ENCODE measurements around the gene CNNM3. TPM values are rescaled to one million over a fixed set of nuclear protein-coding genes. Genes with fewer than 3 reads are reported as not detected.

CNNM3 gene
- total and polyA plus RNA-seq, 12 donors, result 4.0 to 18.3 (median 13.1) TPM

GRCh38 chr2:96832408-96832753, 16.3 kb downstream of the CNNM3 start:
- H3K4me3 ChIP-seq, result no peak overlapping the region
- 62 to 73% methylated on average over 11 of the region's 11 CpGs for WGBS, 2 donors
- intact Hi-C loops (cut with DNase I), result no loop called here
- no peaks in the 10 kb centered on the region for H3K9me3 ChIP-seq
- peaks cover 0 to 30% (median 14%) of the 10 kb centered on the region in 9 donors for H3K4me1 ChIP-seq
- no peaks in the 10 kb centered on the region for H3K27me3 ChIP-seq
- ATAC-seq (peak in 4 of 8 donors; percentile 2 to 20 (median 3)), DNase-seq (no peak)
- peaks cover 0 to 97% (median 48%) of the 10 kb centered on the region in 9 donors for H3K36me3 ChIP-seq
- TF ChIP-seq CTCF (IDR thresholded peaks at IDR 0.05), result no peak
- peak overlapping the region in 6 of 10 donors; percentile 27 to 61 (median 56) for H3K27ac ChIP-seq

DNA sequence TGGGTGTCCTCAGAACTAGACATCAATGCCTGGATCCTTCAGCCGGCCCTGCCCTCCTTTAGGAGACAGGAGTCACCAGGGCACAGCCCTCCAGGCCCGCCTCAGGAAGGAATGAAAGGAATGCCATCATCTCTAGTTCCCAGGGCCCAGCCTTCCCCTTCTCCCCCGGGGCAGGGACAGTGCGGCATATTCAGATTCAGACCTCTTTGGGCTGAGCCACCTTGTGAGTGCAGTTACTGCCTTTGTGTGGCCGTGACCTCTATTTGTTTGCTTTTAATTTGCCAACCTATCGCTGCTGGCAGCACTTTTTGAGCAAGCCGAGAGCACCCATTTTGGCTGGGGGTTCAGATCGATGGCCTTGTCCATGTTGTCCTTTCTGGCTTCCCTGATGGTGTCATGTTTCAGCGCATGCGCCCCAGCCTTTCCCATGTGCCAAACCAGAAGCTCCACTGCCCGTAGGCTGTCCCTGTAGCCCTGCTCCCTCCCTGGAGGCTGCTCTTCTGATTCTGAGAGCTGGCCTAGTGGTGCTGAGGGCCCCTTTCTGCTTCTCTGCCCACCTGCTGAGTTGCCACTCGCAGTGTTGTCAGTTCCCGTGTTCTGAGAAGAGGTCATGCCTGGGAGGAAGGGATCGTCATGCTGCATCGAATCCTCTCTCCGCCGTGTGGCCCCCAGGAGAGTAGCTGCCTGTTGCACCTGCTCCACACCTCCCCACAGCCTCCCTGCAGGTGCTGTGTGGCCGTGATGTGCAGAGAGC, 16.9 kb downstream of the CNNM3 start:
- no peak for TF ChIP-seq CTCF (IDR thresholded peaks at IDR 0.05)
- peak; percentile 35 to 83 (median 78) for ATAC-seq
- intact Hi-C loops (cut with DNase I), result no loop called here

DNA sequence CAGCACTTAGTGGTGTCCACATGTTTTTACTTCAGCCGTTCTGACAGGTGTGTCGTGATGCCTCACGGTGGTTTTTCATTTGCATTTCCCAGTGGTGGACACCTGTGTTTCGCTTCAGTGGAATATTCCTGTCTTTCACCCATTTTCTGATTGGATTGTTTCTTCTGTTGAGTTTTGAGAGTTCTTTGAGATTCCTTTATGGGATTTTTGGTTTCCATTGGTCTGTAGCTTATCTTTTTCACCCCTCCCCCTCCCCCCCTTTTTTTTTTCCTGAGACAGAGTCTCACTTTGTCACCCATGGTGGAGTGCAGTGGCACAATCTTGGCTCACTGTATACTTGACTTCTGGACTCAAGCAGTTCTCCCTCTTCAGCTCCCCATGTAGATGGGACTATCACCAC, 19.8 kb downstream of the CNNM3 start:
- no peaks in the 10 kb centered on the region for H3K27me3 ChIP-seq
- H3K9me3 ChIP-seq, result no peaks in the 10 kb centered on the region
- WGBS, 2 donors, result 85 to 94% methylated on average over 4 of the region's 4 CpGs
- H3K4me1 ChIP-seq, result peaks cover 3 to 51% (median 21%) of the 10 kb centered on the region in 9 donors
- ATAC-seq (no peak), DNase-seq (no peak)
- intact Hi-C loops (cut with DNase I), result no loop called here
- TF ChIP-seq CTCF (IDR thresholded peaks at IDR 0.05), result no peak
- H3K36me3 ChIP-seq, result peaks cover 0 to 97% (median 13%) of the 10 kb centered on the region in 9 donors
- no peak overlapping the region for H3K4me3 ChIP-seq
- H3K27ac ChIP-seq, result no peak overlapping the region

More for the DNA sequence above, 16.9 kb downstream of the CNNM3 start:
- no peak overlapping the region for H3K4me3 ChIP-seq
- no peaks in the 10 kb centered on the region for H3K9me3 ChIP-seq
- 37 to 41% methylated on average over 18 of the region's 18 CpGs for WGBS, 2 donors
- H3K4me1 ChIP-seq, result peaks cover 0 to 30% (median 14%) of the 10 kb centered on the region in 9 donors
- peaks cover 0 to 97% (median 42%) of the 10 kb centered on the region in 9 donors for H3K36me3 ChIP-seq
- H3K27me3 ChIP-seq, result no peaks in the 10 kb centered on the region
- H3K27ac ChIP-seq, result peak overlapping the region in 7 of 10 donors; percentile 27 to 61 (median 54)
- peak; percentile 67 to 75 for DNase-seq

GRCh38 chr2:96837575-96837974, 21.5 kb downstream of the CNNM3 start:
- no peak for DNase-seq
- Histone ChIP-seq H3K9me3 (no peaks in the 10 kb centered on the region), H3K27me3 (no peaks in the 10 kb centered on the region), H3K4me1 (peaks cover 3 to 42% (median 21%) of the 10 kb centered on the region in 9 donors), H3K27ac (no peak overlapping the region), H3K4me3 (no peak overlapping the region), H3K36me3 (peaks cover 0 to 83% (median 7%) of the 10 kb centered on the region in 9 donors)
- no peak for TF ChIP-seq CTCF (IDR thresholded peaks at IDR 0.05)
- WGBS, 2 donors, result 86 to 89% methylated on average over 9 of the region's 9 CpGs
- intact Hi-C loops (cut with DNase I), result no loop called here
- no peak for ATAC-seq
